B cell (primary cell): ENCODE measurements around the gene USP2.

ENCODE experiments used
- EZH2 ChIP-seq: IDR thresholded peaks from 2 replicates; pipeline ENCODE4 v1.6.1; 2012; ENCODE audit warnings: borderline replicate concordance, low read depth, mild to moderate bottlenecking, moderate library complexity, low read length; ENCODE audit not compliant: insufficient read depth, poor library complexity, severe bottlenecking
- TF ChIP-seq, protein P1 (sequence below): fragments of 200-600 bp; IDR thresholded peaks from one replicate; pipeline ENCODE4 v1.8.0; 2022; ENCODE audit warnings: antibody characterized with exemption, mild to moderate bottlenecking

DNA sequence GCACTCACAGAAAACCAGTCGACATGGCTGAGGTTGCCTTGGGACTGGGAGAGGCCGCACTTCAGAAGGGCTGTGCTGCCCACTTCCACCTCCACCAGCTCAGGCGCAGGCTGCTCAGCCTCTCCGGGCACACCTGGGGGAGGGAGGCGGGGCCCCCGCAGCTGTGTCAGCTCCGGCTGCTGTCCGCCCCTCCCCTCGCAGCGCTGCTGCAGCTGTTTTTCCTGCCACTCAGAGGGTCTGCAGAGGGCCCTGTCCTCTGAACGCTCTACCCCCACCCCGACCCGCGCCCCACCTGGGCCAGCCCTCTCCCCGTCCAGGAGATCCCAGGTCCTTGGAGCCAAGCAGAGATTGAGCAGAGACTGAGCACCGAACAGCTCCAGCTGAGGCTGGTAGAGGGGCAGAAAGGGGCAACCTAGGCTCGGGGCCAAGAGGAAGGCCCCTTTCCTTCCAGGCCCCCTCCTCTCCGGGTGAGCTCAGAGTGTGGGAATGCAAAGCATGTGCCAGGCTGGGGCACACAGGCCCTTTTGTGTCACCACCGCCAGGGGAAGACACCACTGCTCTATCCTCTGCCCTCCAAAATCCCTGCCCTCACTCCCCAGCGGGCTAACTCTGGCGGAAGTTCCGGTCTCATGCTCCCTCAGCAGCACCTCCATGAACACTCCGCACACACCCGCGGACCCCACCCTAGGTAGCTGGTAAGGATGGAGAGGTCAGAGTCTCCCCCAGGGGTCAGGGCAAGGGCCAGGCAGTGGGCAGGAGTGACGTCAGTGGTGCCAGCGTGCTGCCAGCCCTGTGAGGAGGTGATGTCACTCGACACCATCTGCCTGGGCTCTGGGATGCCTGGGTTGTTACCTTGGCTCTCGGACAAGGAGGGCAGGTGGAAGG lies 66.1 kb downstream of the USP2 start:
- TF ChIP-seq, protein P1, sequence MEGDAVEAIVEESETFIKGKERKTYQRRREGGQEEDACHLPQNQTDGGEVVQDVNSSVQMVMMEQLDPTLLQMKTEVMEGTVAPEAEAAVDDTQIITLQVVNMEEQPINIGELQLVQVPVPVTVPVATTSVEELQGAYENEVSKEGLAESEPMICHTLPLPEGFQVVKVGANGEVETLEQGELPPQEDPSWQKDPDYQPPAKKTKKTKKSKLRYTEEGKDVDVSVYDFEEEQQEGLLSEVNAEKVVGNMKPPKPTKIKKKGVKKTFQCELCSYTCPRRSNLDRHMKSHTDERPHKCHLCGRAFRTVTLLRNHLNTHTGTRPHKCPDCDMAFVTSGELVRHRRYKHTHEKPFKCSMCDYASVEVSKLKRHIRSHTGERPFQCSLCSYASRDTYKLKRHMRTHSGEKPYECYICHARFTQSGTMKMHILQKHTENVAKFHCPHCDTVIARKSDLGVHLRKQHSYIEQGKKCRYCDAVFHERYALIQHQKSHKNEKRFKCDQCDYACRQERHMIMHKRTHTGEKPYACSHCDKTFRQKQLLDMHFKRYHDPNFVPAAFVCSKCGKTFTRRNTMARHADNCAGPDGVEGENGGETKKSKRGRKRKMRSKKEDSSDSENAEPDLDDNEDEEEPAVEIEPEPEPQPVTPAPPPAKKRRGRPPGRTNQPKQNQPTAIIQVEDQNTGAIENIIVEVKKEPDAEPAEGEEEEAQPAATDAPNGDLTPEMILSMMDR: peak; percentile 25
- no peak for TF ChIP-seq EZH2
